Measurements from ENCODE around the gene TLE3.

- TF ChIP-seq CTCF (conservative IDR thresholded peaks at IDR 0.05 in 1 of 2, IDR thresholded peaks at IDR 0.05 in 1 of 2; ENCODE audit: low read depth in 1 of 2, low read length in 2 of 2) (no peak), EZH2 (IDR thresholded peaks at IDR 0.05; ENCODE audit: low read length, missing control alignments) (no peak)
These were observed 81.2 kb downstream of the TLE3 start for GRCh38 chr15:70016511-70016994.

All from fibroblast of lung (primary cell).